ENCODE measurements around the gene MGAT4A.
A peak's percentile ranks its signal among the peaks of the same experiment; 100 is the strongest.

Gene MGAT4A

DNA sequence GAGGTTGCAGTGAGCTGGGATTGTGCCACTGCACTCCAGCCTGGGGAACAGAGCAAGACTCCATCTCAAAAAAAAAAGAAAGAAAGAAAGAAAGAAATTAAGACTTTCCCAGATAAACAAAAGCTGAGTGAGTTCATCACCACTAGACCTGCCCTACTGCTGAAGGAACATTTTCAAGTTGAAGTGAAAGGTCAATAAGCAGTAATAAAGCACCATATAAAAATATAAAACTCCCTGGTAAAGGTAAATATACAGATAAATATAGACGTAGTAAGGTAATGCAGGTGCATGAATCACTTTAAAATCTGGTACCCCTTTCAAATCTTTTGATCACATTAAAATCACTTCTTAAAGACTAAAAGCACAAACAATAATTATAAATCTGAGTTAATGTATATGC, 79.9 kb downstream of the MGAT4A start:
- no peak for DNase-seq

DNA sequence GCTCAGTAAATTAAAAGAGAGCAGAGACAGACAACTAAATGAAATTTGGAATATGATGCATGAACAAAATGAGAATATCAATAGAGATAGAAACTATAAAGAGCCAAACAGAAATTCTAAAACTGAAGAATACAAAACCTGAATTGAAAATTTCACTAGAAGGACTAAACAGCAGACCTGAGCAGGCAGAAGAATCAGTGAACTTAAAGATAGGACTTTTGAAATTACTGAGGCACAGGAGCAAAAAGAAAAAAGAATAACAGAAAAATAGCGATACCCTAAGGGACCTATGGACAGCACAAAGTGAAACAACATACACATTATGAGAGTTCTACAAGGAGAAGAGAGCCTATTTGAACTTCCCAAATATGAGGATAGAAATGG, 80.9 kb downstream of the MGAT4A start:
- DNase-seq, result no peak

DNA sequence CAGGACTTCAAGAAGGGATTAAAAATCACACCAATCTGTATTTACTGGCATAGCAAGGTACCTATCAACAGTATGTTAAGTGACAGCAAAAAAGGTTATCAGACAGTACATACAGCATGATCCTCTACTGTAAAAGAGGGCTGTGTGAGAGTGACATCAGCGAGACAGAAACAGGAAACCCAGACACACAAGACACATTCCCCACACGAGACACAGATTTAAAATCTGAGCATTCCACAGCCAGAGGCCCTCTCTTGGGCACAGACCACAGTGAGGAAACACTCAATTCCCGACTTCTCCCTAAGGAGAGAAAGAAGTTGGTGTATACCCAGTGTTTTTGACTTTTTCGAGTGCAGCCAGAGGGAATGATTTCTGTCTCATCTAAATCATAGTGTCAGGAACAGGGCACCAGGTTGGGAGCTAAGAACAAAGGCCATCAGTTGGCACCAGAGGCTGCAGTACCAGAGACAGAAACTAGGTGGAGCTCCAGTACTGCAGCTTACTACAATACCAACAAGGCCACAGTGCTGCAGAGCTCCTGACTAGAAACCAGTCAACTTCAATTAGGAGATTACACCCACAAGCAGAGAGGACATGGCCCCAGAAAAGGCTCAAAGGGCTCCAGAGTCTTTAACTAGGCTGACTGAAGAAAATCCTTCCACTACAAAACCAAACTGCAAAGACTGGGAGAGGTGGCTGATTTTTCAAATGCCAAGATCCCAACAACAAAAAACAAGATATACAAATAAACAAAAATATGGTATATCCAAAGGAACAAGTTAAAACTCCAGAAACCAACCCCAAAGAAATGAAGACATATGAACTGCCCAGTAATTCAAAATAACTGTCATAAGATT, 81.6 kb downstream of the MGAT4A start:
- peak; percentile 74 for DNase-seq

DNA sequence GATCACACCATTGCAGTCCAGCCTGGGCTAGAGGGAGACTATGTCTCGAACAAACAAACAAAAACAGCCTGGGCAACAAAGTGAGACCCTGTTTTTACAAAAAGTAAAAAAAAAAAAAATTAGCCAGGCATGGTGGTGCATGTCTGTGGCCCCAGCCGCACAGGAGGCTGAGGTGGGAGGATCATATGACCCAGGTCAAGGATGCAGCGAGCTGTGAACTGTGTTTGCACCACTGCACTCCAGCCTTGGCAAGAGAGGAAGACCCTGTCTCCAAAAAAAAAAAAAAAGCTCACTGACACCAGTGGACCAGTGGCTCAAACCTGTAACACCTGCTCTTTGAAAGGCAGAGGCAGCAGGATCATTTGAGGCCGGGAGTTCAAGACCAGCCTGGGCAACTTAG, 82.5 kb downstream of the MGAT4A start:
- DNase-seq, result no peak

DNA sequence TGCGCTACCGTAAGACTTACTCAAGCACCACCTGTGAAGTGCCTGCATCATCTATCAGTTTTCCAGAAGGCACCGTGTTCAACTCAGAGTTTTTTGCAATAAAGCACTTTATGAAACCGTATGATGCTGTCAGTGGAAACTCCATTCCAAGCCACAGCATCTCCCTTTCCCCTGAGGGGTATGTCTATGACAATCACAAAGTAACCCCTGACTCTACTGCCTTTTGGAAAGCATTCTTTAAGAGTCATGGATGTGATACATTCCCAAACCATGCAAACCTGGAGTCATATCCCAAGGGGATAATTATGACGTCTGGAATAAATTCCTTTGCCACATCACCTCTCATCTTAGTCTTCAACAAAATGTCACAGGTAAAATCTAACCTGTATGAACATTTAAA, 83.3 kb downstream of the MGAT4A start:
- DNase-seq, result no peak

DNA sequence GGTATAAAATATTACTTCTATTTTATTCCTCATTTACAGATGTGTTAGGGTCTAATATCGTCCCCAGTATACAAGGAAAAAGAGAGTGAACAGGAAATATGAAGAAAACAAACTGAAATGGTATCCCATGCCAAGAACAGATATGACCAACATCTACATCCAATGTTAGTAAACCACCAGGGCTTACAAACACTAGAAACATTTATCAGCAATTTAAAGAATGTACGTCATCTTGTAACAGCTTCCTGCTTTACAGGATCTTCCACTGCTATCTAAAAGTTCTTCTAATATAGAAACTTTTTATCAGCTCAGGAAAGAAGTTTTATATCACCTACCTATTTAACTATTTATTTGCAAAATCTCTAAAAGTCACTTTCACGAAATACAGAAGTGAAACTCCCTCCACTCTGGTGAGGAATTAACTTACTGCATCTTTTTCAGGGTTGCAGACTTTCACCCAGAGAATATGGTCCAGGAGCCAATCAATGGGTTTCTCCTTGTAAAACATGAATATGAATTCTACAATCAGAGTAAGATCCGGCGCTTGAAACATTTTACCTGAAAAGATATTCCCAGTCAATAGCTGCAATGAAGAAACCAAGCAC, 87.3 kb downstream of the MGAT4A start:
- DNase-seq, result no peak

DNA sequence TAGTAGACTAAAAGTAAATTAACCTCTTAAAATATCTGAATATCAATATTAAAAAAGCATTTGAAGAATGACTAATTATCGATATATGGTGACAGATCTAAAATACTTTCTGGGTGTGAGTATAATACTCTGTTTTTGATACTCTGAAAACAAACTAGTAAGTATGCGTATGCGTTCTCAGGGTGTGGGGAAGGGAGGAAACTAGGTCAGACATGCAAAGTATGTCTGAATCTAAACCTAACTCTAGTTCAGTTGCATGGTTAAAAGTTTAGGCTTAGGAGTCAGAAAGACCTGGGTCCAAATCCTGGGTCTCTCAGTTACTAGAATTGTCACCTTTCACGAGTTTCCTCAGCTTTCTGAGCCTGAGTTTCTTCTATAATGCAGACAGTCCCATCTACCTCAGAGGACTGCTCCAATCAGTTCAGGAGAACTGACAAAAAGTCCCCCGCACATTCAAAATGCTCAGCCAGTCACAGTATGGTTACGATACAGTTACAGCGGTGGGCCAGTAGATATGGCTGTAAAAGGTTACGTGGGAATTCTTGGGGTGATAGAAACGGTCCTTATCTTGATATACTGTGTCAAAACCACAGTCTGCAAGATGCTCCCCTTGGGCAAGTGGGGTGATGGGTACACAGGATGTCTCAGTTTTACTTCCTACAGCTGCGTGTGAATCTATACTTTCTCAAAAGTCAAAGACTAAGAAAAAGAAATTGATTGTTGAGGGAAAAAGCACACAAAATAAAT, 93.4 kb downstream of the MGAT4A start:
- peak; percentile 39 for DNase-seq

DNA sequence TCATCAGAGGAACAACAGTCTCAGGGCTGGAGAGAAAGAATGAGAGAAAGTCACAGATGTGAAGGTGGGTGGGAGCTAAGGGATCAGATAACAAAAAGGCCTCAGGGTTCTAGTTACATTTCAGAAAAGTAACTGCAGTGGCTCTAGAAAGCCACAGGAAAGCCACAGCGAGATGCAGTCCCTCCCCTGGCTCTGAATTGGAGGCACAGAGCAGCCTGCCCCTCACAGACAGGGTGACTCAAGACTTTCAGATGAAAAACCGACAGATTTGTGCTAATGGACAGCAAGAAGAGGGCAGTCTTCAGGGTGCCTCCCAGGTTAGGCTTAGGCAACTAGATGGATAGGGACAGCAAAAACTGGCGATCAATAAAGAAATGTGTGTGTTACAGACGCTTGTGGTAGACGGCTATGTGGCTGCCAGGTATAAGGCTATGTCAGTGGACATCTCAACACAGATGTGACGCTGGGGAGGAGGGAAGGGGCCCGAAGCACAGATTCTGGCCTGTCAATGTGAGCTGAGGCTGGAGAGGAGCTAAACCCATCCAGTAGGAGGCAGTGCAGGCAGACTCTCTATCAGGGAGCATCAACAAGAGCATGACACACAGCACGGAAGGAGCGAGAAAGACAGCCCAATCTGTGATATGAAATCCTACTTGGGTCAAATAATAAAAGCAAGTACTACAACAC, 96.4 kb downstream of the MGAT4A start:
- peak; percentile 31 for DNase-seq

DNA sequence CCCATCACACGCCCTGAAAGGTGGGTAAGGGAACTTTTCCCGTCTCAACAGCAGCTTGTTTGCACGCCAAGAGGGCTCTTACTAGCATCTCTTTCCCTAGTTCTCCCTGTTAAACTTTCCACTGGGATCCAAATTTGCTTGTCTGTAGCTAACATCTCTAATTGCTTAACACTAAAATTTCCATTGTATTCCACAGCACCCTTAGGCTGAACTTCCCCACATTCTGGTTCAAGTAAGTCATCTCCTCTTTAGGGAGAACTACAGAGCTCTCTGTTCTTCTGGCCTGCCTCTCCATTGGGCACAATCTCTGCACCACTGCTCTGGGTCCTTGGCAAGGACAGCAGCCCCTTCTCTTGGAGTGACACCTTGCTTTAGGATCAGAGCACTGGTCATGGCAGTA, 98.6 kb downstream of the MGAT4A start:
- no peak for DNase-seq

DNA sequence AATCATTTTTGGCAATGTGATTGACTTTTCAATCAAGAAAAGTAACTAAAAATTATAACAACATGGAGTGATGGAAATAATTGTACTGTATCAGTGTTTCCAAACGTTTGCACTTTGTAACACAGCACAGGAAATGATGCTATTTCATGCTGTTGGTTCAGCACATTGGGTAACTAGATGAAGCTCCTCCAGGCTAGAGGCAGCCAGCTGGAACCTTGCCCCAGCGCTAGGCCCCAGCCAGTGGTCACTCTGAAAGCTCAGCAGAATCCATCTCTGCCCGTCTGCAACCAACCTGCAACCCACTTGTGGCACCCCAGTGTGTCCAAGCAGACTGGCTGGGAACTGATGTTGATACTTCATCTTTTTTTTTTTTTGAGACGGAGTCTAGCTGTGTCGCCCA, 107.3 kb downstream of the MGAT4A start:
- DNase-seq, result no peak

DNA sequence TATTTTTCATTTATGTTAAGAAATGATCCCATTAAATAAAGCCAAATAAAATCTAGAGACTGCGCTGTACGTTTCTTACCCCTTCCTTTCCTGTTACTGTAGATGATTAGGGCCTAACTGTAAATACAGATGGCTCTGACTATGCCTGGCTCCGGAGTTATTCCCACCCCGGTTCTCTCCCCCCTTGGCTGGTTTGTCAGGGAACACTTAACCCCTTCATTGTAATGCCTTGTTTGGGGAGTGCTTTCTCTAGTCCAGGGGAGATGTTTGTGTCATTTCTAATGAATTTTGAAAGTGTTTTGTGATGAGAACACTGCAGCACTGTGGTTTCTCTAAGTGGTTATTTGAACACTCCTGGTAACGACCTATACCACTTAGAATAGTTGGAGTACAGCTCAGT, 113.8 kb downstream of the MGAT4A start:
- DNase-seq, result no peak

DNA sequence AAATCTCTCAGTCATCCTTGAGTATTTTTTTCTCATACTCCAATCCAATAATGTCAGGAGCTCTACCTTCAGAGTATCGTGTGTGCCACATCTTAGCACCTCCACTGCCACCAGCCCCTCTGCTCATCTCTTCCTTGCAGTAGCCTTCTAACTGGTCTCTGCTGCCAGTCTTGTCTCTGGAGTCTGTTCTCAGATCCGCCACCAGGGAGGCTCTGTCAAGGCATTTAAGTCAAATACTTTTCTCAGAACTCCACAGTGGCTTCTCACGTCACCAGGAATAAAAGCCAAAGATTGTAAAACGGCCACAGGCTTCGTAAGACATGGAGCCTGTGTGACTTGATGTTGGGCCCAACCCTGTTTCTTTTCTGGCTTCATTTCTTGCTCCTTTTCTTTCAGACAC, 115.5 kb downstream of the MGAT4A start:
- no peak for DNase-seq

DNA sequence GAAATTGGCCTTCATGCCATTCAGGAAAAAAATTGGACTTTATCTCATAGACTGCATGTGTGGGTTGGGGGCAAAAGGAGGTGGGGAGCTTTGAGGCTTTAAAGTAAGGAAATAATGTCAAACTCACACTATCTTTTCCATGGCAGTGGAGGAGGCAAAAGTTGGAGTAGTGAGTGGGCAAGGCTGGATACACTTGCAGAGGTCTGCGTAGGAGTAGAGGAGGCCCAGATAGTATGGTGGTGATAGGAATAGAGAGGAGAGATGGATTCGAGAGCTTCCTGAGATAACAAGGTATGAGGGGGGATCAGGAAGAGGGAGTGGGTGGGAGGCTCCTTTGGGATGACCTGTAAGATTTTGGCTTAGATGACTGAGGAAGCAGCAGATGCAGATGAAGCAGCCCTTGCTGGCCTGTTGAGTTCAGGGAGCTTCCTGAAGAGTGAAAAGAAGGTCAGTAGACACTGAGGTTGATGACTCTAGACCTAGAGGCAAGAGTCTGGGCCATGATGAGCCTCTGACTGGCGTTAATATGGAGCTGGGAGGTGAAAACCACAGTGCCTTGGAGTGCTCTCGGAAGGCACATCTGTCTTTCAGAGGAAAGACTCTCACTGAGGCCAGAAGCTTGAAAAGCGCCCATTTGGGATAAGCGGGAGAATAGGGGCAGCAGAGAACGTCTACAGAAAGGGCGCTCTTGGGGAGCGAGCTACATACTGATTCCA, 116.8 kb downstream of the MGAT4A start:
- no peak for DNase-seq

DNA sequence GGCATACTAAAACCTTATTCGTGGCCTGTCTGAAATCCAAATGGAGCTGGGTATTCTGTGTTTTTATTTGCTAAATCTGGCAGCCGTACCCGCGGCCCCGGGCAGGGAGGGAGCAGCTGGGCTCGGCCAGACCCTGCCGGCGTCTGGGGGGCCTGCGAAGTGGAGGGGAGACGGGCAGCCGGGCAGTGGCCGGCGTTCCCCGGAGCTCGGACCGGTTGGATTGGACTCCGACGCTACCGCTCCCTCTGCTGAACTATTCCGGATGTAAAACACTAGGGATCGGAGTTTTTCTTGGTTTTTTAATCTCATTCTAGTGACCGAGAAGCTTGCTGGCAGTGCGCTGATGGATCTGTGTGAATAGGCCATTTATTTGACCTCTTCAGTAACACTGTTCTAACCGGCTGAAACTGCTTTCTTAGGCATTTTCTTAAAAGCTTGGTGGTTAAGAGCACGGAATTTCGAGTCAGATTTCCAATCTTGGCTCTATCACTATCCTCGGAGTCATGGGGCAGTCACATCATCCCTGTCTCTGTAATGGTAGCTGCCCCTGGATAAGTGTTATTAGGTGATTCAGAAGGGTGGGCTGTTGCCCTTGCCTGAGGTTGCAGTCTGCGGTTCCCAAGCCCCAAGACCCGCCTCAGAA, 121.8 kb downstream of the MGAT4A start:
- DNase-seq, result peak; percentile 5

DNA sequence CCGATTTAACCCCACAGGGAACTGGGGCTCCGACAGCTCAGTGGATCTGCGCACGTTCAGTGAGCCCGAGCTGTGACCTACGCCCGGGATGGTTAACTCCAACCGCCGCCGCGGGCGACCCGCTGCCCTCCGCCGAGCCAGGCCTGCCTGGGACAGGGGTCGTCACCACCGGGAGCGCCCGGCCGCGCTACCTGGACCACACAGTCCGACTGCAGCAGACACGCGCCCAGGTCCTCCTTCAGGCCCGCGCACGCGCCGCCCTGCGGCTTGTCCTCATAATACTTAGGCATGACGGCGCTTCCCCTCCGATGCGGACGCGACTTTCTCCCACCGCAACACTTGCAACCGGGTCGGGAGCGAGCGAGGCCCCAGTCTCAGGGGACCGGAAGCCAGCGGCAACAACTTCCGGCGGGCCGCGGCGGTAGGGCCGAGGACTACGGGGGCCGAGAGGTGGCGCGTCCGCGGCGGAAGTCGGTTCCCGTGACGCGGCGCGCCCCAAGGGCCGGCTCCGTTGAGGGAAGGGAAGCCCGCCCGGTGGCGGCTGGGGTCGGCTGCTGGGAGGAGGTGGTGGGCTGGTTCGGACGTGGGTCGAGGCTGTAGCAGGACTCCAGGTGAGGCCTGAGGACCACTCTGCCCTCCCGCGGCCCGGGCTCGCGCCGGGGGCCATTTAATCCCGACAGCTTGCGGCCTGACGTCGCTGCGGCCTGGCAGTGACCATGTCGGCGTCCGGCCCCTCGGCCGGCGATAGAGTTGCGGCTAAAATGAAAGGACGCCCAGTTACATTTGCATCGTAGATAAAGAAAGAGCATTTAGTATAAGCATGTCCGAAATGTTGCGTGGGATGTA, 122.6 kb downstream of the MGAT4A start, which contains the start of the genes COA5 and UNC50:
Gene COA5, minus strand, starts transcription at position 397 of the 846 bp plus-strand sequence. Its CDS starts 107 bp downstream, at position 290.
Gene UNC50, plus strand, starts transcription at position 474 of the 846 bp plus-strand sequence. CDS start 1,171 bp downstream, outside the sequence.
- DNase-seq, result peak; percentile 84

DNA sequence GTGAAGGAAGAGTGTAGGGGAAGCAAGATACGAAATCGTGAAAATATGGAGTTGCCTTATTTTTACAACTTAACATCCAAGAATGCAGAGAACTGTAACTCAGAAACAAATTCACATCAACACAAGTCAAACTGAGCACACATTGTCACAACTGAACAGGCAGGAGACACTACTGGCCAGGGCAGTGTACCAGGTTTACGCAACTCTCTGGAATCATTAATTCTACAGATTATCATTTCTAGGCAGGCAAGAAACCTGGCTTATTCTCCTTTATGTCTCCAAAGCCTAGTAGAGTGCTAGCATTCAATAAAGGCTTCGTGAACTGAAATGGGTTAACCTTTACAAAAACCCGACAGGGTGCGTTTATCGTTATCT, 123.2 kb downstream of the MGAT4A start:
- DNase-seq, result no peak

DNA sequence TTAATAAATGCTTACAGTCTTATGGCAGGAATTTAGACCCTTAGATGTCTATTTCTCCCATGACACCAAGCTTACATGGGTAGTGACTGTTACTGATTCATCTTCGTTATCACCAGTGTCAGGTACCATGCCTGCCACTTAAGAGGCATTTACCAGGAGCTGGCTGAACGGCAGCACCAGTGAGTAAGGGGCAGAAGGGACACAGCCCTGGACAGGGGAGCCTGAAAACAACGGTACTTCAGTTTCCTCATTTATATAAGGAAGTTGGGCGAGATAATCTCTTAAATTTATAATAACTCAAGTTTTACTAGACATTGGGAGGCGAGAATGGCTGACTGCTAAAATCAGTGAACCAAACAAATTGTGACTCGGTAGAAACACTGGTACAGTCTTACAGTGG, 123.8 kb downstream of the MGAT4A start:
- no peak for DNase-seq

DNA sequence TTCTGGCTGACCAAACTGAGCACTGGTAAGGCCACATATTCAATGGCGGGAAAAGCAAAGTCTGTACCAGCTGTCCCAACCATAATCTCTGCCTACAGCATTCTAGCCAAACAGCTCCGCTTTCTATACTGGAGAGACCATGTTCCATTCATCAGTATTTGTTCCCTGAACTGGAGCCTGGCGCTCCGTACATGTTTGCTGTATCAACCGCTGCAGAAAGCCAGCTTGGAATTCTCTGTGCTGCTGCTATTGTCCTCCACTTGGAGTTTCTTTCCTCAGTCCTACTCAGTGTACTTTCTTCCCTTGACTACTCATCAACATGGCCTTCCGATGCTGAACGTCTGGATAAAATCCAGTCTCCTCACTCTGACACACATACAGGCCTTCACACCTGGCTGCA, 124.5 kb downstream of the MGAT4A start:
- no peak for DNase-seq

DNA sequence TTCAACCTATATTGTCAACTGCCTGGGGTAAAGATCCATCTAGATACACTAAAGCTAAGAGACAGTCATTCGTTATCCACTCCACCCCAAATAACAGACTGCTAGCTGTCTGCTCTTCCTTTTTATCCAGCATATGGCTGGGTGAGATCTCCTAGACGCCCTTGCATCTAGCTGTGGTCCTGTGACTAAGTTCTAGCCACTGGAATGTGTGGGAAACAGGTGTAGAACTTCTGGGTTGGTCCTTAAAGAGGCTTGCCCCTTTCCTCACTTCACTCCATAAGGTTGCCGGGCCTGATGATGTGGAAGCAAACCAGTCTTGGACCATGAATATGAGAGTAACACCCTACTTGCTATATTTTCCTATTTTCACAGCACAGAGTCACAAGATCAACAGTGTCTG, 125.9 kb downstream of the MGAT4A start:
- DNase-seq, result no peak

DNA sequence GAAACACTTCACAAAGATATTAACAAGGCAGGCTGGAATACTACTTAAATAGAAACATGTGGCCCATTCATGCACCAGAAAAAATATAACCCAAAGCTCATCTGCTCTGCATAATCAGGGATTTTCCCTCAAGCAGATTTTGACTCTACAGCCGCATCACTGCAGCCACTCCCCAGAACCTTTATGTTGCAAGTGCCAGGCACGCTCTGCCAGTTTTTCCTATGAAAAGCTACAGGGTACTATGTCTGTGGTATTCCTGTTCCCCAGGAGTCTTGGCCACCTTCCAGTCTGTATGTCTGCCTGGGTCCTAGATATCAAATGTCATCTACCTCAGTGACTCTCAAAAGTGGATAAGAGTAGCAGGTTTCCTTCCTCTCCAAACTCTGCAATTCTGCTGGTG, 126.4 kb downstream of the MGAT4A start:
- DNase-seq, result no peak

Measured in T-helper 9 cell (primary cell).